Measurements from ENCODE around the gene RELCH. TPM values are rescaled to one million over a fixed set of nuclear protein-coding genes. Genes with fewer than 3 reads are reported as not detected.

RELCH gene
- total RNA-seq, 1 donor from 2014 or later: 26.6 TPM

GRCh38 chr18:62210138-62210537 is 23.1 kb downstream of the RELCH start:
- H3K4me1 ChIP-seq (ENCODE audit: insufficient read depth, low read length): no peaks in the 10 kb centered on the region
- peaks cover 2% of the 10 kb centered on the region for H3K36me3 Mint-ChIP-seq (ENCODE audit: low read depth, unreplicated experiment)

GRCh38 chr18:62211325-62211828 is 24.3 kb downstream of the RELCH start:
- Histone ChIP-seq H3K4me3 (ENCODE audit: insufficient read depth, low read depth, low read length) (no peak overlapping the region), H3K9ac (ENCODE audit: low read length) (no peak overlapping the region), H3K4me1 (ENCODE audit: insufficient read depth, low read length) (no peaks in the 10 kb centered on the region), H2AFZ (ENCODE audit: low read depth, low read length) (no peak overlapping the region), H3K4me2 (ENCODE audit: low read length) (no peak overlapping the region), H3K9me3 (ENCODE audit: insufficient read depth, low read depth, low read length) (no peaks in the 10 kb centered on the region), H3K79me2 (ENCODE audit: insufficient read depth, low read length) (peaks cover 53% of the 10 kb centered on the region), H3K36me3 (ENCODE audit: insufficient read depth, low read length) (peaks cover 13% of the 10 kb centered on the region), H4K20me1 (ENCODE audit: insufficient read depth, low read length) (peaks cover 28% of the 10 kb centered on the region), H3K27me3 (ENCODE audit: insufficient read depth, low read length) (no peaks in the 10 kb centered on the region), H3K27ac (ENCODE audit: low read depth, low read length) (no peak overlapping the region)
- DNase-seq (ENCODE audit: low read depth): no peak
- no peak for FAIRE-seq
- H3K4me3 Mint-ChIP-seq (ENCODE audit: unreplicated experiment): no peak overlapping the region
- H3K27ac Mint-ChIP-seq (ENCODE audit: unreplicated experiment): no peak overlapping the region
- H3K27me3 Mint-ChIP-seq (ENCODE audit: low read depth, unreplicated experiment): no peaks in the 10 kb centered on the region
- no peak for TF ChIP-seq CTCF (IDR thresholded peaks at IDR 0.05; ENCODE audit: insufficient read depth, low read depth, low read length)
- no peak for TF ChIP-seq EZH2 (IDR thresholded peaks at IDR 0.05; ENCODE audit: insufficient read depth, low read length)
- H3K9me3 Mint-ChIP-seq (ENCODE audit: unreplicated experiment): no peaks in the 10 kb centered on the region
- H3K36me3 Mint-ChIP-seq (ENCODE audit: low read depth, unreplicated experiment): peaks cover 2% of the 10 kb centered on the region
- H3K4me1 Mint-ChIP-seq (ENCODE audit: low read depth, unreplicated experiment): no peaks in the 10 kb centered on the region

More at GRCh38 chr18:62210138-62210537, 23.1 kb downstream of the RELCH start:
- Histone ChIP-seq H3K4me2 (ENCODE audit: low read length) (no peak overlapping the region), H3K27ac (ENCODE audit: low read depth, low read length) (no peak overlapping the region), H2AFZ (ENCODE audit: low read depth, low read length) (no peak overlapping the region), H3K9ac (ENCODE audit: low read length) (no peak overlapping the region), H3K36me3 (ENCODE audit: insufficient read depth, low read length) (peaks cover 13% of the 10 kb centered on the region), H4K20me1 (ENCODE audit: insufficient read depth, low read length) (peaks cover 28% of the 10 kb centered on the region), H3K9me3 (ENCODE audit: insufficient read depth, low read depth, low read length) (no peaks in the 10 kb centered on the region), H3K79me2 (ENCODE audit: insufficient read depth, low read length) (peaks cover 65% of the 10 kb centered on the region), H3K27me3 (ENCODE audit: insufficient read depth, low read length) (no peaks in the 10 kb centered on the region), H3K4me3 (ENCODE audit: insufficient read depth, low read depth, low read length) (no peak overlapping the region)
- Mint-ChIP-seq H3K9me3 (ENCODE audit: unreplicated experiment) (no peaks in the 10 kb centered on the region), H3K27me3 (ENCODE audit: low read depth, unreplicated experiment) (no peaks in the 10 kb centered on the region), H3K27ac (ENCODE audit: unreplicated experiment) (no peak overlapping the region), H3K4me3 (ENCODE audit: unreplicated experiment) (no peak overlapping the region), H3K4me1 (ENCODE audit: low read depth, unreplicated experiment) (no peaks in the 10 kb centered on the region)
- TF ChIP-seq CTCF (IDR thresholded peaks at IDR 0.05; ENCODE audit: insufficient read depth, low read depth, low read length) (no peak), EZH2 (IDR thresholded peaks at IDR 0.05; ENCODE audit: insufficient read depth, low read length) (no peak)
- no peak for FAIRE-seq
- DNase-seq (ENCODE audit: low read depth): no peak

- H3K27ac Mint-ChIP-seq (ENCODE audit: unreplicated experiment): no peak overlapping the region
- no peak for FAIRE-seq
These were observed 27.7 kb downstream of the RELCH start for GRCh38 chr18:62214790-62215189.

More at GRCh38 chr18:62214790-62215189, 27.7 kb downstream of the RELCH start:
- DNase-seq (ENCODE audit: low read depth): no peak
- Histone ChIP-seq H3K4me2 (ENCODE audit: low read length) (no peak overlapping the region), H3K79me2 (ENCODE audit: insufficient read depth, low read length) (peaks cover 21% of the 10 kb centered on the region), H2AFZ (ENCODE audit: low read depth, low read length) (no peak overlapping the region), H3K4me1 (ENCODE audit: insufficient read depth, low read length) (no peaks in the 10 kb centered on the region), H4K20me1 (ENCODE audit: insufficient read depth, low read length) (peaks cover 25% of the 10 kb centered on the region), H3K36me3 (ENCODE audit: insufficient read depth, low read length) (peaks cover 13% of the 10 kb centered on the region), H3K9ac (ENCODE audit: low read length) (no peak overlapping the region), H3K4me3 (ENCODE audit: insufficient read depth, low read depth, low read length) (no peak overlapping the region), H3K27me3 (ENCODE audit: insufficient read depth, low read length) (no peaks in the 10 kb centered on the region), H3K27ac (ENCODE audit: low read depth, low read length) (no peak overlapping the region), H3K9me3 (ENCODE audit: insufficient read depth, low read depth, low read length) (no peaks in the 10 kb centered on the region)
- H3K36me3 Mint-ChIP-seq (ENCODE audit: low read depth, unreplicated experiment): no peaks in the 10 kb centered on the region
- no peaks in the 10 kb centered on the region for H3K9me3 Mint-ChIP-seq (ENCODE audit: unreplicated experiment)
- H3K4me1 Mint-ChIP-seq (ENCODE audit: low read depth, unreplicated experiment): peaks cover 5% of the 10 kb centered on the region
- no peak for TF ChIP-seq EZH2 (IDR thresholded peaks at IDR 0.05; ENCODE audit: insufficient read depth, low read length)
- TF ChIP-seq CTCF (IDR thresholded peaks at IDR 0.05; ENCODE audit: insufficient read depth, low read depth, low read length): no peak
- H3K4me3 Mint-ChIP-seq (ENCODE audit: unreplicated experiment): no peak overlapping the region
- H3K27me3 Mint-ChIP-seq (ENCODE audit: low read depth, unreplicated experiment): no peaks in the 10 kb centered on the region

Data from astrocyte (in vitro differentiated cells and primary cell).